IMR-90 (cell line): ENCODE results near the gene PDXK.

ENCODE experiments used
- BHLHE40 ChIP-seq: fragments of 150-350 bp; IDR thresholded peaks from 2 replicates; pipeline ENCODE4 v1.6.1; 2016; ENCODE audit warnings: mild to moderate bottlenecking, low read depth, low read length
- CEBPB ChIP-seq: IDR thresholded peaks from 2 replicates; pipeline ENCODE4 v1.6.1; 2012; ENCODE audit warnings: low read depth, low read length, improper control_type of control experiment
- POLR2A ChIP-seq: IDR thresholded peaks from 2 replicates; pipeline ENCODE4 v1.6.1; 2012; ENCODE audit warnings: mild to moderate bottlenecking, low read depth, low read length
- RAD21 ChIP-seq: IDR thresholded peaks from 2 replicates; pipeline ENCODE4 v1.6.1; 2012; ENCODE audit warnings: low read length, improper control_type of control experiment
- SMC3 ChIP-seq: fragments of 150-350 bp; IDR thresholded peaks from 2 replicates; pipeline ENCODE4 v1.6.1; 2016; ENCODE audit warnings: low read depth, mild to moderate bottlenecking, antibody characterized with exemption, low read length, moderate library complexity
- TF ChIP-seq, protein P1 (sequence below): conservative IDR thresholded peaks from 2 replicates; pipeline ENCODE4 v1.5.1; 2012; ENCODE audit warnings: mild to moderate bottlenecking, low read depth, low read length, improper control_type of control experiment

DNA sequence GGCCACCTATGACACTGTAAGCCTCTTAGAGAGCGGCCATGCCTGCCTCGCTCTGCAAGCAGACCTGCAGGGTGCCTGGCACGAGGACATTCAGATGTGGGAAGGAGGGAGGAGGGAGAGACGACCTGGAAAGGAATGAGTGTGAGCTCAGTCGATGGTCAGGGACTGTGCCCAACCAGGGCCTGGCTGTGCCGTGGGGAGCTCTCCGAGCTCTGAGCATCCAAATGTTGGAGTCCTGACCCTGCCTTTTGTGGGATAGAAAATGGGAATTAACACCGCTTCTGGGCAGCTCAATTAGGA, 49.9 kb downstream of the PDXK start:
- no peak for TF ChIP-seq BHLHE40
- TF ChIP-seq, protein P1, sequence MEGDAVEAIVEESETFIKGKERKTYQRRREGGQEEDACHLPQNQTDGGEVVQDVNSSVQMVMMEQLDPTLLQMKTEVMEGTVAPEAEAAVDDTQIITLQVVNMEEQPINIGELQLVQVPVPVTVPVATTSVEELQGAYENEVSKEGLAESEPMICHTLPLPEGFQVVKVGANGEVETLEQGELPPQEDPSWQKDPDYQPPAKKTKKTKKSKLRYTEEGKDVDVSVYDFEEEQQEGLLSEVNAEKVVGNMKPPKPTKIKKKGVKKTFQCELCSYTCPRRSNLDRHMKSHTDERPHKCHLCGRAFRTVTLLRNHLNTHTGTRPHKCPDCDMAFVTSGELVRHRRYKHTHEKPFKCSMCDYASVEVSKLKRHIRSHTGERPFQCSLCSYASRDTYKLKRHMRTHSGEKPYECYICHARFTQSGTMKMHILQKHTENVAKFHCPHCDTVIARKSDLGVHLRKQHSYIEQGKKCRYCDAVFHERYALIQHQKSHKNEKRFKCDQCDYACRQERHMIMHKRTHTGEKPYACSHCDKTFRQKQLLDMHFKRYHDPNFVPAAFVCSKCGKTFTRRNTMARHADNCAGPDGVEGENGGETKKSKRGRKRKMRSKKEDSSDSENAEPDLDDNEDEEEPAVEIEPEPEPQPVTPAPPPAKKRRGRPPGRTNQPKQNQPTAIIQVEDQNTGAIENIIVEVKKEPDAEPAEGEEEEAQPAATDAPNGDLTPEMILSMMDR: no peak
- no peak for TF ChIP-seq RAD21
- TF ChIP-seq POLR2A: no peak
- TF ChIP-seq SMC3: no peak
- TF ChIP-seq CEBPB: no peak
